SW480 (cell line): ENCODE data around the gene CDC40.
"Not testable (repeated sequence)": the region's sequence is repeated elsewhere in the genome, so short reads cannot be mapped to it uniquely, and the experiment has no call there.

ENCODE experiments used
- DNase-seq: peaks from one replicate; pipeline ENCODE4 v3.0.0-alpha.2; 2016; ENCODE audit warnings: low spot score

Gene CDC40

GRCh38 chr6:110201151-110201884, 21.1 kb downstream of the CDC40 start:
- no peak for DNase-seq

DNA sequence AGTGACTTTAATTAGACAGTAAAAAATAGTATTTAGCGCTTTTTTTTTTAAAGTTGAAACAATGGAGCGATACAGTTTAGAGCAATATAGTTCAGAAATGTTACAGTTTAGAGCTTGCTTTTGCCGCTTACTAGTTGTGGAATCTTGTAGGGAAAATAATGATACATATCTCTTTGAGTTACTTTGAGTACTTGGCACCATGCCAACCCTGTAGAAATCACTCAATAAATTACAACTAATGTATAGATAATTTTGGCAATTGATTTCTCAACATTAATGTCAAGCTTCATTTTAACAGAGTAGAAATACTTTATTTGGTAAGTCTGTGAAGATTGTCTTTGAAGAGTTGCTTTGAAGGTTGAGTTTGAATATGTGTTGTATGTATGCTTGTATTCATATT, 27.4 kb downstream of the CDC40 start:
- DNase-seq, result no peak

- DNase-seq, result no peak
Observed at GRCh38 chr6:110211753-110212152, 31.5 kb downstream of the CDC40 start.

- no peak for DNase-seq
Observed at GRCh38 chr6:110214338-110214737, 34.1 kb downstream of the CDC40 start.

DNA sequence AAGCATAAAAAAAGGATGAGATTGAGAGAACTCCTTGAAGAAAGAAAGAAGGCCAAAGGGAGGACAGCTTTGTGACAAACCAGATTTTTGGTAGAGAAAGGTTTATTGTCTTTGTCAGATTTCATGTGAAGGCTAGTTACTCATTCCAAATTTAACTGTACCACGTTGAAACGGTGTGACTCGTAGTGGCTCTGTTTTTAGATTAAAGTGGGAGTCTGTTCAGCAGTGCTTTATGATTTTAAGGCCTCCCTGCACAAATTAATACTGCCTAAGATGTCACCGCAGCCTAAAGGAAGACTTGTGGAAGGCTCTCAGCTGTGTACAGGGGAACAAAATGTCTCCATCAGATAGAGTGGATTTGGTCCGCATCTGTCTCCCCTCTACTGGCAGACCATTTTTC, 35.9 kb downstream of the CDC40 start:
- DNase-seq, result no peak

DNA sequence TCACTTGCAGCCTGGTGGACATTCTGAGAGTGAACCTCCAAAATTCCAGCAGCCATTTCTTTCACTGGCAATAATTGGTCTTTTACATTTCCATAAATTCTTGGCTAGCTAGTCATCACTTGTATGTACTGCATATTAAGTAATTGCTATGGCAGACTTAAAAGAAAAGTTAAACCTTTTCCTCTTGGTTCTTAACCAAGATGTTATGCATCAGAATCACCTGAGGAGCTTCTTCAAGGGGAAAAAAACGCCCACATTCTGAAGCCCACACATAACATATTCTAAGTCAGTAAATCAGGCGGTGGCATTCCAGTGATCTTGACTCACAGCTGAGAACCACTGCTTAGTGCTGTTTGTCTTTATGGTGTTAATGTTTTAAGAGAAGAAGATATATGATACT, 37.0 kb downstream of the CDC40 start:
- DNase-seq, result peak; percentile 5

- no peak for DNase-seq
Observed at GRCh38 chr6:110221738-110222137, 41.5 kb downstream of the CDC40 start.

DNA sequence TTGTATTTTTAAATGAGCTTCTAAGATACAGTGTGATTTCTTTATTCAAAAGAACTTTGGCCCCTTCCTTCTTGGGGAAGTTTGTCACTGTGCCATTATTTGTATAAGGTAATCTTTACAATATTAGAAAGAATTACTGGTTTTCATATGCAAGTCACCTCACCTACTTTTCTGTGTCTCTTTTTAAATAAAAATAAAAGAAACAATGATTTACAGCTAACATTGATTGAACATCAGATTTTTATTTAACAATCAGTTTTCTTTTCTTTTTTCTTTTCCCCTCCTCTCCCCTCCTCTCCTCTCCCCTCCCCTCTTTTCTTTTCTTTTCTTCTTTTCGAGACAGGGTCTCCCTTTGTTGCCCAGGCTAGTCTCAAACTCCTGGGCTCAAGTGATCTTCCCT, 46.0 kb downstream of the CDC40 start:
- DNase-seq, result no peak

- no peak for DNase-seq
Observed at GRCh38 chr6:110232450-110232849, 52.2 kb downstream of the CDC40 start.

DNA sequence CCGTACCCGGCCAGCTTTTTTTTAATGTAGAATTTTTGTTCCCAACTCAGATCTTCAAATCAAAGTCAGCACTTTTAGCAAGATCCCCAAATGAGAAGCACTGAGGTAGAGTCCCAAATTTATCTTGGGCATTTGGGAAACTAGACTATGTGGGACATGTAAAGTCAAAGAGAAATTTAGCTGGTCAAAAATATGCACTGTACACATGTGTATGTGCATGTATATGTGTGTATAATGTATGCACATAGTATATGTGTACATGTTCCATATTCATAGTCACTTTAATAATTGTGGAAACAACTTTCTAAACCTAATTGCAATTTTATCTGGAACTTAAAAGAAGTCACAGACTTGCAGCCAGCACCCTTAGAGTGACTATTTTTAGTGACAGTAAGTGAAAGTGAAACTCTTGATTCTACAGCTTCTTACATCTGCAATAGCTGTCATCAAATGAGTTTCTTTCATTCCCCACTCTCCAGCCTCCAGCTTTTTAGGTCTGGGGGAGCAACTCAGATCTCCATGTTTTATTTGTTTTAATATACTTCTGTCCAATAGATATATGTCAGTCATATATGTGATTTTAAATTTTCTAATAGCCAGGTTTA, 53.6 kb downstream of the CDC40 start:
- DNase-seq, result no peak

GRCh38 chr6:110236007-110236406, 55.8 kb downstream of the CDC40 start:
- DNase-seq, result not testable (repeated sequence)

DNA sequence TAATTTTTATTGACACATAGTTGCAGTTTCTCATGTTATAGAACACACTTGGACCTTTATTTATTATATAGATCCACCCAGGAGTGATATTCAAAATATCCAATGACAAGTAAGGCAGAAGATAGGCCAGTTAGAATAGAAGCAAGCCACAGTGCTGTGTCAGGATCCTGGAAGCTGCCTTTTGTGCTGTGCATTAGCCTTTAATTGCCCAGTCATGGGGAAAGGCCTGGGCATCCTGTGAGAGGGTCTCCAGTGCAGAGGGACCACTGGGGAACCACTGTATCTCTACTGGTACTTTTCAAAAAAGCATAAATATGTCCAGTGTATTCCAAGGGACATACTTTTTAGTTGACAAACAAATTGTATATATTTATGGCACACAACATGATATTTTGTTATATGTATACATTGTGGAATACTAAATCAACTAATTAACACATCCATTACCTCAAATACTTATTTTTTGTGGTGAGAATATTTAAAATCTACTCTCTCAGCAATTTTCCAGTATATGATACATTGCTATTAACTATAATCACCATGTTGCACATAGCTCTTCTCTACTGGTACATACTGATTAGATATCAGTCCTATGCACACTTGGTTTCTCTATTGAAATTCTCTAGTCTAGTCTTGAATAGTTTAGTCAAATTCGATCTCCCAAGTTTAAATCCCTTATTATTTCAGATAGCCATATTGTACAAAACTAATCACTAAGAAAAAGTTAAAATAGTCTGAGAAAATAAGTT, 59.5 kb downstream of the CDC40 start:
- DNase-seq, result no peak

- not testable (repeated sequence) for DNase-seq
Observed at GRCh38 chr6:110244621-110245020, 64.4 kb downstream of the CDC40 start.

GRCh38 chr6:110246378-110246777, 66.2 kb downstream of the CDC40 start:
- no peak for DNase-seq

- DNase-seq, result no peak
Observed at GRCh38 chr6:110246900-110247546, 66.8 kb downstream of the CDC40 start.

DNA sequence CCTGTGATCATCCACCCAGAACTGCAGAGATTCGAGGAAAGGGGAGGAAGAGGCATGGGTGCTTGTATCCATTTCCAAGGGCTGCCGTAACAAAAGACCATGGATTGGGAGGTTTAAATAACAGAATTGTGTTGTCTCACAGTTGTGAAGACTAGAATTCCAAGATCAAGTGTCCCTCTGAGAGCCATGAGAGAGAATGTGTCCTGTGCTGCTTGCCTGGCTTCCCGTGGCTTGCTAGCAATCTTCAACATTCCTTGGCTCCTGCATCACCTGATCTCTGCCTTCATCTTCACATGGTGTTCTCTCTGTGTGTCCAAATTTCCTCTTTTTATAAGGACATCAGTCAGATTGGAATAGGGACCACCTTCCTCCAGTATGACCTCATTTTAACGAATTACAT, 69.8 kb downstream of the CDC40 start:
- DNase-seq, result no peak

DNA sequence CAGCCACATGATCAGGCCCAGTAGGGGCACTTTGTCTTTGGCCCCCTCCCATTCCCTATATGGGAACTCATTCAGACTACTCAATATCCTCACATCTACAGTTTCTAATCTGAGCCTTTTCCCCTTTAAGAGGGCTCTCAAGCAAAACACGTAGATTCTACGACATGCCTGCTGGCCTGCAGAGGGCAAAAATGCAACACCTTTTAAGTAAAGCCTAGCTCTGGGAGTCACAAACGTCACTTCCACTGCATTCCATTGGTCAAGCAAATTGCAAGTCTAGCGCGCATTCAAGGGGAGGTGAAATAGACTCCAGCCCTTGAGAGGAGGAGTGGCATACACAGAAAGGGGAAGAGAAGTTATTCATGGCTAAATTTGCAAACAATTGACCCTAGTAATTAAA, 70.6 kb downstream of the CDC40 start:
- DNase-seq, result no peak

DNA sequence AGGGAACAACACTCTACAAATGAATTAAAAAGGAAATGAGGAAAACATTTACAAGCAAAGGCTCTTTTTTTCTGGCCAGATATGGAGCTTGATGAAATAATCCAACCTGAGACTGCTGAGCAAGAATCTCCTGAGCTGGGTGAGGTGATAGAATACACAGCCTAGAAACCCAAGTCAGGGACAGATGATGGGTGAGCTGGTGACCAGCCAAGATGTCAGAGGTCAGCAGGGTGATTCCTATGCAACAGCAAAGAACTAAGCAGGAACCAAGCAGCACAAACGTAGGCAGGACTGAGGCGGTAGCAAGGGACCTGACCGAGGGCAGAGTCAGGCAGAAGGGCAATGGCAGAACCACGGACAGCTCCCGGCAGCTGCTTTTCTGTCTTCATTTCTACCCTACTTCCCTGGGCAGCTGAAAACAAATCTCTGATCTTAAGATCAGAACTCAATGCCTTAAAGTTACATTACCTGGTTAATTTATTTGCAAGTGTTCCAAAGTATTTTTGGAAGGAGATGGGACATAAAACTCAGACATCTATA, 75.1 kb downstream of the CDC40 start:
- DNase-seq, result no peak

- DNase-seq, result no peak
Observed at GRCh38 chr6:110256366-110256765, 76.1 kb downstream of the CDC40 start.

DNA sequence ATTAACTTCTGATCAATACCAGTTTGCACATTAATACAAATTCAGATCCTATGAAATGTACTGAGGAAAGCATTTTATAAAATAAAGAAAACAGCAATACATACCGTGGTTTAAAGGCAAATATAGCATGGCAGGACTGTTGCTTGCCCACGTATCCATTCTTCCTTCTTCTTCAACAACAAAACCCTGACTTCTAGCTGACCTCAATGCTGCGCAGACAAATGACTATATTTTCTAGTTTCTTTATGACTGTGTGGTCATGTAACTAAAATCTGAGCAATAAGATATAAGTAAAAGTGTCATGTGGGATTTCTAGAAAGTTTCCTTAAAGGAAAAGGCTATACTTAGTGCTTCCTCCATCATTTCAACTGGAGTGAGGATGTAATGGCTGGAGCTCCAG, 85.0 kb downstream of the CDC40 start:
- no peak for DNase-seq

- DNase-seq, result no peak
Observed at GRCh38 chr6:110266996-110267395, 86.8 kb downstream of the CDC40 start.

- no peak for DNase-seq
Observed at GRCh38 chr6:110269623-110270022, 89.4 kb downstream of the CDC40 start.
